GM12878 (cell line): Measurements from ENCODE around the gene ANKS1A.

Experiments
- E2F4 ChIP-seq: IDR thresholded peaks from 2 replicates; pipeline ENCODE4 v1.6.1; 2012; ENCODE audit warnings: low read depth, low read length, improper control_type of control experiment
- POLR2A ChIP-seq: IDR thresholded peaks from 2 replicates; pipeline ENCODE4 v1.6.1; 2011; ENCODE audit warnings: low read depth, mild to moderate bottlenecking, low read length
- YY1 ChIP-seq: IDR thresholded peaks from 2 replicates; pipeline ENCODE4 v1.6.1; 2011; ENCODE audit warnings: low read depth, mild to moderate bottlenecking, low read length
- TF ChIP-seq, protein P1 (sequence below), 3 experiments: IDR thresholded peaks in 2 of 3; conservative IDR thresholded peaks in 1 of 3; 2 replicates each; pipeline ENCODE4 v1.5.1; 2011; ENCODE audit warnings: low read depth in 3 of 3, low read length in 3 of 3, mild to moderate bottlenecking in 3 of 3, control low read depth in 2 of 3, moderate library complexity in 2 of 3, inconsistent platforms in 1 of 3, mixed read lengths in 1 of 3; ENCODE audit not compliant: control insufficient read depth in 2 of 3, insufficient read depth in 1 of 3; ENCODE audit errors: extremely low read depth in 1 of 3

DNA sequence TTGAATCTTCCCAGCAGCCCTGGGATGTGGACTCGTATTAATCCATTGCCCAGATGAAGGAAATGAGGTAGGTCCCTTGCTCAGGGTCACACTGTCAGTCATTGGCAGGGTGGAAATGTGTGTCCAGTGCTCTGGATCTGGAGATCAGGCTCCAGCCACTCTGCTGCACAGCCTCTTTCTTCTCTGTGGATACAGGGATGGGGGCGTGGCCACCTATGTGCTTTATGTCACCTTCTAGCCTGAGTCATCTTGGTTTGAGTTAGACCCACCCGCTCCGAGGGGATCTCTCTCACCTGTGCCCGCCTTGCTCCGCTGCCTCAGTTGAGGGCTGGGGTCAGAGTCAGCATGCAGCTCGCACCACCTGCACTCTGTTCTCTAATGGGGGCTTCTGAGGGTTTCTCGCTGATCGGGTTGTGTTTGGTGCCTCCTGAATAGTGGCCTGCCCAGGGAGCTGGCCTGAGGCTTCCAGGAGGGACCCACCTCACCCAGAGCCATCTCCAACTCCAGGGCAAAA is 172.1 kb downstream of the ANKS1A start:
- TF ChIP-seq, protein P1, sequence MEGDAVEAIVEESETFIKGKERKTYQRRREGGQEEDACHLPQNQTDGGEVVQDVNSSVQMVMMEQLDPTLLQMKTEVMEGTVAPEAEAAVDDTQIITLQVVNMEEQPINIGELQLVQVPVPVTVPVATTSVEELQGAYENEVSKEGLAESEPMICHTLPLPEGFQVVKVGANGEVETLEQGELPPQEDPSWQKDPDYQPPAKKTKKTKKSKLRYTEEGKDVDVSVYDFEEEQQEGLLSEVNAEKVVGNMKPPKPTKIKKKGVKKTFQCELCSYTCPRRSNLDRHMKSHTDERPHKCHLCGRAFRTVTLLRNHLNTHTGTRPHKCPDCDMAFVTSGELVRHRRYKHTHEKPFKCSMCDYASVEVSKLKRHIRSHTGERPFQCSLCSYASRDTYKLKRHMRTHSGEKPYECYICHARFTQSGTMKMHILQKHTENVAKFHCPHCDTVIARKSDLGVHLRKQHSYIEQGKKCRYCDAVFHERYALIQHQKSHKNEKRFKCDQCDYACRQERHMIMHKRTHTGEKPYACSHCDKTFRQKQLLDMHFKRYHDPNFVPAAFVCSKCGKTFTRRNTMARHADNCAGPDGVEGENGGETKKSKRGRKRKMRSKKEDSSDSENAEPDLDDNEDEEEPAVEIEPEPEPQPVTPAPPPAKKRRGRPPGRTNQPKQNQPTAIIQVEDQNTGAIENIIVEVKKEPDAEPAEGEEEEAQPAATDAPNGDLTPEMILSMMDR (IDR thresholded peaks at IDR 0.05 in 2 of 3, conservative IDR thresholded peaks at IDR 0.05 in 1 of 3; ENCODE audit: control insufficient read depth in 2 of 3, extremely low read depth in 1 of 3, insufficient read depth in 1 of 3, low read depth in 3 of 3, low read length in 3 of 3): no peak
- TF ChIP-seq YY1 (no peak), E2F4 (no peak), POLR2A (no peak)
